Stimulated activated CD4-positive, alpha-beta T cell treated with anti-CD3 and anti-CD28 coated beads, TNF-alpha, amount 100 ng/mL, for 1 hour (primary cell): ENCODE measurements around the gene ZNF605.
A peak's percentile ranks its signal among the peaks of the same experiment; 100 is the strongest.
"Not testable (repeated sequence)": the region's sequence is repeated elsewhere in the genome, so short reads cannot be mapped to it uniquely, and the experiment has no call there.

ENCODE experiments used
- DNase-seq, 3 donors: peaks; one replicate each; pipeline ENCODE4 v3.0.0-alpha.2; 2020; ENCODE audit warnings: low read depth in 3 of 3, low spot score in 1 of 3

ZNF605 gene

GRCh38 chr12:132956011-132956788 is at the start of gene ZNF605:
Gene ZNF605, minus strand, starts transcription at chr12:132956306. Its CDS starts 10,671 bp downstream, at chr12:132945635.
- DNase-seq: peak; percentile 57 to 71 (median 66)

- DNase-seq: no peak
These were observed 42.6 kb upstream of the ZNF605 start for GRCh38 chr12:132998741-132999140.

GRCh38 chr12:132986885-132987225 is 30.7 kb upstream of the ZNF605 start:
- DNase-seq: no peak

- peak; percentile 56 to 70 (median 68) for DNase-seq
These were observed 30.1 kb upstream of the ZNF605 start, which contains the start of gene ZNF26 for GRCh38 chr12:132986001-132986884. Gene ZNF26, plus strand, starts transcription at chr12:132986367. Its CDS starts 474 bp downstream, at chr12:132986841.

- not testable (repeated sequence) for DNase-seq
These were observed 20.8 kb upstream of the ZNF605 start for GRCh38 chr12:132976870-132977269.

GRCh38 chr12:132972374-132972773 is 16.3 kb upstream of the ZNF605 start:
- no peak for DNase-seq

GRCh38 chr12:132967736-132968135 is 11.6 kb upstream of the ZNF605 start:
- DNase-seq: no peak

GRCh38 chr12:132966676-132967415 is 10.7 kb upstream of the ZNF605 start:
- DNase-seq: no peak

GRCh38 chr12:132965796-132966195 is 9.7 kb upstream of the ZNF605 start:
- DNase-seq: no peak

- DNase-seq: not testable (repeated sequence)
These were observed 7.8 kb upstream of the ZNF605 start for GRCh38 chr12:132963947-132964346.

GRCh38 chr12:132961790-132962189 is 5.7 kb upstream of the ZNF605 start:
- DNase-seq: not testable (repeated sequence)

GRCh38 chr12:132955094-132956010 is 754 bp downstream of the ZNF605 start:
- no peak for DNase-seq

GRCh38 chr12:132954471-132955048 is 1.5 kb downstream of the ZNF605 start:
- DNase-seq: no peak

GRCh38 chr12:132953771-132954170 is 2.3 kb downstream of the ZNF605 start:
- DNase-seq: no peak

- no peak for DNase-seq
These were observed 3.0 kb downstream of the ZNF605 start for GRCh38 chr12:132953163-132953425.

GRCh38 chr12:132952371-132953162 is 3.5 kb downstream of the ZNF605 start:
- no peak for DNase-seq

GRCh38 chr12:132951649-132952048 is 4.5 kb downstream of the ZNF605 start:
- no peak for DNase-seq

GRCh38 chr12:132950844-132951535 is 5.1 kb downstream of the ZNF605 start:
- no peak for DNase-seq
